Bronchial epithelial cell (primary cell): ENCODE data around the gene SIRPB2. TPM values are rescaled to one million over a fixed set of nuclear protein-coding genes. Genes with fewer than 3 reads are reported as not detected.

Source experiments
- DNase-seq: peaks from one replicate; pipeline ENCODE4 v3.0.0-alpha.2; 2010; ENCODE audit warnings: low read depth
- FAIRE-seq: peaks from 2 replicates; lab custom pipeline; 2011; peaks lifted over from hg19 to GRCh38; lab: Jason Lieb, UNC
- H3K27me3 ChIP-seq: 2 replicates; pipeline ENCODE4 v1.5.1; 2011; ENCODE audit warnings: low read length; ENCODE audit not compliant: control insufficient read depth, insufficient read depth
- H3K36me3 ChIP-seq: 2 replicates; pipeline ENCODE4 v1.5.1; 2011; ENCODE audit warnings: low read length; ENCODE audit not compliant: control insufficient read depth, insufficient read depth
- H3K4me3 ChIP-seq: 2 replicates; pipeline ENCODE4 v1.5.1; 2011; ENCODE audit warnings: mild to moderate bottlenecking, low read depth, low read length, control low read depth
- total RNA-seq: library from RNA; depleted of rRNA; stranded (reverse); fragments of >200 nt; gene quantifications from 2 replicates; pipeline ENCODE4 v1.2.1, GENCODE V29; 2014
- TF ChIP-seq, protein P1 (sequence below): IDR thresholded peaks from 2 replicates; pipeline ENCODE4 v1.5.1; 2011; ENCODE audit warnings: mild to moderate bottlenecking, moderate library complexity, low read length, control low read depth, inconsistent platforms; ENCODE audit not compliant: insufficient read depth, severe bottlenecking

Gene SIRPB2
- total RNA-seq, 1 donor from 2014 or later: under 0.01 TPM

GRCh38 chr20:1490643-1491195 lies 501 bp downstream of the SIRPB2 start:
- H3K4me3 ChIP-seq: no peak overlapping the region
- no peak for DNase-seq
- H3K27me3 ChIP-seq: no peaks in the 10 kb centered on the region
- TF ChIP-seq, protein P1, sequence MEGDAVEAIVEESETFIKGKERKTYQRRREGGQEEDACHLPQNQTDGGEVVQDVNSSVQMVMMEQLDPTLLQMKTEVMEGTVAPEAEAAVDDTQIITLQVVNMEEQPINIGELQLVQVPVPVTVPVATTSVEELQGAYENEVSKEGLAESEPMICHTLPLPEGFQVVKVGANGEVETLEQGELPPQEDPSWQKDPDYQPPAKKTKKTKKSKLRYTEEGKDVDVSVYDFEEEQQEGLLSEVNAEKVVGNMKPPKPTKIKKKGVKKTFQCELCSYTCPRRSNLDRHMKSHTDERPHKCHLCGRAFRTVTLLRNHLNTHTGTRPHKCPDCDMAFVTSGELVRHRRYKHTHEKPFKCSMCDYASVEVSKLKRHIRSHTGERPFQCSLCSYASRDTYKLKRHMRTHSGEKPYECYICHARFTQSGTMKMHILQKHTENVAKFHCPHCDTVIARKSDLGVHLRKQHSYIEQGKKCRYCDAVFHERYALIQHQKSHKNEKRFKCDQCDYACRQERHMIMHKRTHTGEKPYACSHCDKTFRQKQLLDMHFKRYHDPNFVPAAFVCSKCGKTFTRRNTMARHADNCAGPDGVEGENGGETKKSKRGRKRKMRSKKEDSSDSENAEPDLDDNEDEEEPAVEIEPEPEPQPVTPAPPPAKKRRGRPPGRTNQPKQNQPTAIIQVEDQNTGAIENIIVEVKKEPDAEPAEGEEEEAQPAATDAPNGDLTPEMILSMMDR: no peak
- no peak for FAIRE-seq
- H3K36me3 ChIP-seq: no peaks in the 10 kb centered on the region

GRCh38 chr20:1489764-1490436 lies 1.3 kb downstream of the SIRPB2 start:
- no peaks in the 10 kb centered on the region for H3K27me3 ChIP-seq
- no peak overlapping the region for H3K4me3 ChIP-seq
- no peaks in the 10 kb centered on the region for H3K36me3 ChIP-seq
- DNase-seq (peak; percentile 97), FAIRE-seq (peak; percentile 81)
- TF ChIP-seq, protein P1: no peak

- FAIRE-seq: no peak
- TF ChIP-seq, protein P1: no peak
- H3K36me3 ChIP-seq: no peaks in the 10 kb centered on the region
- DNase-seq: no peak
- H3K4me3 ChIP-seq: no peak overlapping the region
- no peaks in the 10 kb centered on the region for H3K27me3 ChIP-seq
Observed at GRCh38 chr20:1489325-1489724, 1.9 kb downstream of the SIRPB2 start.

DNA sequence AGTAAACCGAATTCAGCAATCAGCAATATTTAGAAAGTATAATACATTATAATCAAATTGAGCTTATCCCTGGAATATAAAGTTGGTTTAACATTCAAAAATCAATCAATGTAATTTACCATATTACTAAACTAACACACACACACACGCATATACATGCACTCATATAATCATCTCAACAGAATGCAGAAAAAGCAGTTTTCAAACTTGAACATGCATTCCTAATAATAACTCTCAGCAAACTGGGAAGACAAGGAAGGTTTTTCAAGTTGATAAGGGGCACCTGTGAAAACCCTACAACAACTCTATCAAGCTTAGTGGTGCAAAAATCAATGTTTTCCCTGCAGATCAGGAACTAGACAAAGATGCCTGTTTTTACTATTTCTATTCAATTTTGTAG lies 4.7 kb downstream of the SIRPB2 start:
- Histone ChIP-seq H3K36me3 (no peaks in the 10 kb centered on the region), H3K27me3 (no peaks in the 10 kb centered on the region), H3K4me3 (no peak overlapping the region)
- FAIRE-seq (no peak), DNase-seq (peak; percentile 59)
- TF ChIP-seq, protein P1: no peak

DNA sequence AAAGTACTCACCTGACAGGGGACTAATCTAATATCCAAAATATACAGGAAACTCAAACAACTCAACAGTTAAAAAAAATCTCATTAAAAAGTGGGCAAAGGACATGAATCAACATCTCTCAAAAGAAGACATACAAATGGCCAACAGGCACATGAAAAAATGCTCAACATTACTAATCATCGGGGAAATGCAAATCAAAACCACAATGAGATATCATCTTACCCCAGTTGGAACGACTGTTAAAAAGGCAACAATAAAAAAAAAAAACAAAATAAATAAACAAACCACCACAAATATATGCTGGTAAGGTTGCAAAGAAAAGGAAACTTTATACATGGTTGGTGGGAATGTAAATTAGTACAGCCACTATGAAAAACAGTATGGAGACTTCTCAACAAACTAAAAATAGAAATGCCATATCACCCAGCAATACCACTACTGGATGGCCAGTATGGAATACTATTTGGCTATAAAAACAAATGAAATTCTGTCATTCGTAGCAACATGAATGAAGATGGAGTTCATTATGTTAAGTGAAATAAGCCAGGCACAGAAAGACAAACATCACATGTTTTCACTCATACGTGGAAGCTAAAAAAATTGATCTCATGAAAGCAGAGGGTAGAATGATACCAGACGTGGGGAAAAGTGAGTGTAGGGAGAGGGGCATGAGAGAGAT lies 6.6 kb downstream of the SIRPB2 start:
- Histone ChIP-seq H3K27me3 (no peaks in the 10 kb centered on the region), H3K36me3 (no peaks in the 10 kb centered on the region), H3K4me3 (no peak overlapping the region)
- DNase-seq (peak; percentile 85), FAIRE-seq (no peak)
- TF ChIP-seq, protein P1: no peak
